Left ventricle myocardium superior (tissue), 1 donor: ENCODE measurements around the gene BACE2. TPM values are rescaled to one million over a fixed set of nuclear protein-coding genes. Genes with fewer than 3 reads are reported as not detected.
A peak's percentile ranks its signal among the peaks of the same experiment; 100 is the strongest.
"Not testable (repeated sequence)": the region's sequence is repeated elsewhere in the genome, so short reads cannot be mapped to it uniquely, and the experiment has no call there.

Experiments used
- ATAC-seq: fragments of 200-7000 bp; cut with Tn5 transposase; one replicate; pipeline ENCODE4 v1.9.1; 2020; ENCODE audit warnings: mild to moderate bottlenecking, moderate library complexity
- DNase-seq: peaks from one replicate; pipeline ENCODE4 v3.0.0-alpha.2; 2020
- intact Hi-C: fragments of 100-400 bp; cut with micrococcal nuclease; formaldehyde crosslinking; loops from one replicate; pipeline ENCODE4 v1.11.0; 2022
- total RNA-seq: library from RNA; stranded (reverse); fragmentation: NEBNext Ultra II Directional; extraction: Animal tissue kit (Norgen Biotek cat#: 25700); gene quantifications from one replicate; pipeline ENCODE4 v1.2.1, GENCODE V29; 2021
- donor health status: DM: no; HTN: yes; CAD: no; lungs with severe emphysema.

Gene BACE2
- total RNA-seq, 1 donor from 2014 or later, result 12.7 TPM

- ATAC-seq (no peak), DNase-seq (no peak)
- intact Hi-C loops, result no loop called here
Observed at GRCh38 chr21:41228958-41229357, 61.0 kb downstream of the BACE2 start.

DNA sequence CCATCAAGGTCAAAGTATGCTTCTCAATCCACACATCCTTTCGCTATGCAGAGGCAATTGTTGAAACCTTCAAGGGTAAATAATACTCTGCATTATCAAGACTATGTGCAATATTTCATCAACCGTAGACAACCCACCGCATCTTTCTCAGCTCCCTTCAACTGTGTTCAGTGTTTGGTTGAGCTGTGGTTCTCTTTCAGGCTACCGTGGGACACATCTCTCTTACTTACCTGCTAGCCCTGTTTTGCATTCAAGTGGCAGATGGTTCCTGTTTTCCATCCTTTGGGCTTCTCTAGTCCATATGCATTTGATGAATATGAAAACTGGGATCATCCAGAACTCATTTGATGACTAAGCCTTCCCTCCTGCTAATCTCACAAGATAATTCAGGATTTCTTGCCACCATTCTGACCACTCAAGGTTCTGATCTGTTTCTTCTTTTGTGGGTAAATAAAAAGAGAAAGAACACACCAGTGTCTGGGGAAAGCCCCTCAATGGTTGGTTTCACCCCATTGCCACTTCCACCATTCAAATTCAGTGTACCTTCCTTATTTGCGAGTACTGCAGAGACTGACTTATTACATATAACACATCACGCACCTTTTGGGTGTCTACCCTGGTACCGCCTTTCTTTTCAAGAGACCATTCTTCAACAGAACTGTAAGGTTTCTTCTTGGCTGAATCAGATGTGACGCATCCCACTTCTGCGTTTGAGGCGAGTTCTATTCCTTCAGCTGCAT lies 61.7 kb downstream of the BACE2 start:
- intact Hi-C loops, result no loop called here
- ATAC-seq (no peak), DNase-seq (no peak)

DNA sequence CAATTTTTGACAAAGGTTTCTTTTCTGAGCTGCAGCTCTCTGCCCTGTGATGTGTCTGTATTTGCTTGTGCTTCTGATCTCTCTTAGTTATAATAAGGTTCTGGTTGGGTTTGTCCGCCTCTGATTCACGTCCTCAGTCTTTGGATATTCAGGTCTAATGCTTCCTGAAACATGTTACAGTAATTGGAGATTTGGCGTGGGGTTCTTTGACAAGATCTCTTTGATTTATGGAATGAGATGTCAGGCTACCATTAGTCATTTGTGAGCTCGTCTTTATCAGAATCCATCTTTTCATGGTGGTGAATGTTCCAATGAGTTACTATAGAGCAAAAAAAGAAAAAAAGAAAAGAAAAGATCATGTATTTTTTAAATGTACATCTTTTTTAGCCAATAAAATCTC lies 62.5 kb downstream of the BACE2 start:
- intact Hi-C loops, result no loop called here
- ATAC-seq (no peak), DNase-seq (no peak)

GRCh38 chr21:41231060-41231459 lies 63.1 kb downstream of the BACE2 start:
- intact Hi-C loops, result no loop called here
- ATAC-seq (no peak), DNase-seq (no peak)

- intact Hi-C loops, result no loop called here
- DNase-seq, result no peak
- no peak for ATAC-seq
Observed at GRCh38 chr21:41232013-41232412, 64.1 kb downstream of the BACE2 start.

DNA sequence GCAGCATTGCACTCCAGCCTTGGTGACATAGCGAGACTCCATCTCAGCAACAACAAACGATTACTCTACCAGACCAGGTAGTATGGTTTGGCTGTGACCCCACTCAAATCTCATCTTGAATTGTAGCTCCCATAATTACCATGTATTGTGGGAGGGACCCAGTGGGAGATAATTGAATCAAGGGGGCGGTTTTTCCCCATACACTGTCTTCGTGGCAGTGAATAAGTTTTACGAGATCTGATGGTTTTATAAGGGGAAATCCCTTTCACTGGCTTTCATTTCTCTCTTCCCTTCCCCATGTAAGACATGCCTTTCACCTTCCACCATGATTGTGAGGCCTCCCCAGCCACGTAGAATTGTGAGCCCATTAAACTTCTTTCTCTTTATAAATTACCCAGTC lies 66.0 kb downstream of the BACE2 start:
- ATAC-seq, result no peak
- no peak for DNase-seq
- intact Hi-C loops, result no loop called here

DNA sequence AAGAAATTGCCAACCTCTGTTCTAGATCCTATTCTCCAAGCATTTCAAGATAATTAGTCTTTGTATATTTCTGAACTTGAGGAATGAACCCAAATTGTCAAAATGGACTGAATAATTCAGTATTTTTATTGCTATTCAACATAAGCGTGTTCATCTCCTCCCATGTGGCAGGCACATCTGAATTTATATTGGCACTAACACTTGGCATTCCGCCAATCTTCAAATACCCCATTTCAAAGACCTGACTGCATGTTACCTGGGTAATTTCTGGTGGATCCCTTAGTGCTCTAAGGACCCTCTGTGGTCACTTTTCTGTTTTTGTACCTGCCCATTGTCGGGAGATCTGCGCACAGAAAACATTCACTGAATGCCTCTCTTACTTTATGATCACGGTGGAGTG lies 66.6 kb downstream of the BACE2 start:
- intact Hi-C loops, result no loop called here
- DNase-seq, result no peak
- ATAC-seq, result no peak

DNA sequence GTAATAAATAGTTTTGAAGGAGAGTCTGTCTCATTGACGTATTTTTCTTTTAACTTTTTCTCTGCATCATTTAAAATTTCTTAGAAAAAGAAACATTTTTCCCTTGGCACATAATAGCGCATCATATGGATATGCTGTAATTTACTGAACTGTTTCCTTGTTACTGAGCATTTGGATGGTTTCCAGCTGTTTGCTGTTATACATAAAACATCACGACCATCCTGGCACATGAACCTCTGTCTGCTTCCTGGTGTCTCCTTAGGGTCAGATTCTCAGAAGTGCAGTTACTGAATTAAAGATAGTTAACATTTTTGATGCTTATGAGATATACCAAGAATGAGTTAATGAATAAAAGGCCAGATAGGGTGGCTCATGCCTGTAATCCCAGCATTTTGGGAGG lies 67.2 kb downstream of the BACE2 start:
- intact Hi-C loops, result no loop called here
- no peak for ATAC-seq
- no peak for DNase-seq

GRCh38 chr21:41236352-41236973 lies 68.5 kb downstream of the BACE2 start:
- no peak for ATAC-seq
- no peak for DNase-seq
- intact Hi-C loops, result no loop called here

GRCh38 chr21:41238081-41238796 lies 70.3 kb downstream of the BACE2 start:
- ATAC-seq, DNase-seq, intact Hi-C loops: not testable (repeated sequence)

DNA sequence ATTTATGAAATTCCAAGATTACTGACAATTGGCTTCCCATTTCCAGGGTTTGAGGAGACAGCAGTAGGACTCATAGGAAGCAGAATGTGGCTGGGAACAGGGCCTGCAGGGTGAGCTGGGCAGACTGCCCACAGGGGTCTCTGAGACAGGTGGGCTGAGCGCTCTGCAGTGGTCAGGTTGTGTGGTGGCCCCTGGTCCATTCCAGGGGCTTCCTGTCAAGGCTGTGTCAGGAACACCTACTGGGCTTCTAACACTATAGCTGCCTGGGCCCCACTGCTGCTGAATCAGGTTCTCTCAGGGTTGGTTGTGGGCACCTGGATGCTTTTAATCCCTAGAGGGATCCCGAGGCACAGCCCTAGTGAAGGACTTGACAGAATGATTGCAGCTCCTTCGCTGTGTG lies 72.1 kb downstream of the BACE2 start:
- no peak for ATAC-seq
- no peak for DNase-seq
- intact Hi-C loops, result no loop called here

DNA sequence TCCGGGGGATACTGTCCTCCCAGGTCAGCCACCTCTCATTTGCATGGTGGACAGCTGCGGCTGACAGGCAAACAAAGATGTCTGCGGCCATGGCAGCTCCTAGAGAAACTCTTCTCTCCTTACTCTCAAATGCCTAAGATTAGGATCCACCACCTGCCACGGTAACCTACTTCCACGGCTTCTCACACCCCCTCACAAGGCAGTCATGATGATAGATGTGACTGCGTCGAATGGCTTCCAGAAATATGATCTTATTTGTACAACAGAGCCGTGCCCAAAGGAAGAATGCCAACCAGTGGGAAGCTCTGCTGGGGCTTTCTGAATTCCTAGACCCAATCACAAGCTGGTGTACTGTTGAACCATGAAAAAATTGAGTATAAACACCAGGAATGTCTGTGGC lies 73.4 kb downstream of the BACE2 start:
- DNase-seq (no peak), ATAC-seq (no peak)
- intact Hi-C loops, result no loop called here

- DNase-seq, result no peak
- intact Hi-C loops, result no loop called here
- no peak for ATAC-seq
Observed at GRCh38 chr21:41242238-41242829, 74.4 kb downstream of the BACE2 start.

DNA sequence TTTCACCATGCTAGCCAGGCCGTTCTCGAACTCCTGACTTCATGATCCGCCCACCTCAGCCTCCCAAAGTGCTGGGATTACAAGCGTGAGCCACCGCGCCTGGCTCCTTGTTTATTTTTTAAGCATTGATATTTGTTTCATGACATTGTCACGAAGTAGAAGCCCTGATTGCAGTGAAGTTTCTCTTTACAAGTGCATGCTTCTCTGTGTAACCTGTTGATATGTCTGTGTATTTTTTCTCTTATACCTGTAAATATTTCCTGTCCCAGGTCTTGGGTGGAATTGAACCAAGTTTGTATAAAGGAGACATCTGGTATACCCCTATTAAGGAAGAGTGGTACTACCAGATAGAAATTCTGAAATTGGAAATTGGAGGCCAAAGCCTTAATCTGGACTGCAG lies 75.1 kb downstream of the BACE2 start:
- intact Hi-C loops, result no loop called here
- DNase-seq (no peak), ATAC-seq (no peak)

- intact Hi-C loops, ATAC-seq, DNase-seq: not testable (repeated sequence)
Observed at GRCh38 chr21:41244266-41244880, 76.4 kb downstream of the BACE2 start.

GRCh38 chr21:41245509-41246135 lies 77.7 kb downstream of the BACE2 start:
- DNase-seq (no peak), ATAC-seq (no peak)
- intact Hi-C loops, result no loop called here

GRCh38 chr21:41246808-41247207 lies 78.8 kb downstream of the BACE2 start:
- intact Hi-C loops, result no loop called here
- DNase-seq (no peak), ATAC-seq (no peak)

DNA sequence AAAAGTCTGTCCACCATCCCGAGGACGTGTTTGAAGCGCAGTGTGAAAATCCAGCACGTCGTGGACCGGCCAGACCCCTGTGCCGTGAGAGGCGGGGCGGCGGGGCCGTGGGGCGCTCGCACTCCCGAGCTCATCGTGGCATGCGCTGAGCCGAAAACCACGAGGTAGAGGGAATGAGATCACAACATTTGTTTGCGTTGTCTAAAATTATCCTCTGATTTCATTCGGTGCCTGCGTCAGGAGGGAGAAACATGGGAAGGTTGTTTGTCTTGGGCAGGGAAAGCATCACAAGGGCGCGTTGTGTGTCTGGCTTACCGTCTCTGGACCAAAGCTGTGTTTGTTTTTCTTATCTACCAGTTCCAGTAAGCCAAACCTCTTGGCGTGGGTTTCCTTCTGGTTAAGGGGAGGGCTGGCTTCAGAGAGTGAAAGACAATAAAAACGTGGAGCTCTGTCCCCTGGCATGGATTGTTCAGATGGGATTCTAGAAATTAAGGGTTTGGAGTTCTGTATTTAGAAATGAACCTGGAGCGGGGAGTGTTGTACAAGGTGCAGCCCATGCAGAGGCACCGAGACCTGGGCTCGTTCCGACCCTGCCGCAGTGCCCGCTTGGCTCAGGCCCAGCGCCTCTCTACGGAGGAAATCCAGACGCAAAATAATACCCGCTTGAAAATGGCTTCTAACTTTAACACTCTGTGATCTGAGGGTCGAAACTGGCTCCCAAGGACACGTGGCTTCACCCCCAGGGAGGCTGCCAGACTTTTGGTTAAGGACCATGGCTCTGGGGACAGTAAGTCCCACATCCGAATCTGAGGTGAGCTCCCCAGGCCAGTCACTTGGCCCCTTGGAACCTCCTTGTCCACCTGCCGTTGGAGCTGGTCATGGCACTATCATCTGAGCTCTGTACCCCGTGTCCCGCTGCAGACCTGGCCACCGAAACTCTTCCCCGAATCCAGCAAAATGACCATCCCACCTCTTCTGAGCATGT lies 79.9 kb downstream of the BACE2 start:
- intact Hi-C loops, result no loop called here
- ATAC-seq (peak; percentile 60), DNase-seq (no peak)
